NCI-H2196 (cell line): ENCODE results near the gene ALLC.

Experiments
- DNase-seq: peaks from one replicate; lab custom pipeline; 2025; ENCODE audit not compliant: unreplicated experiment; lab: John Stamatoyannopoulos, UW

Gene ALLC

GRCh38 chr2:3709225-3709624 lies 51.2 kb downstream of the ALLC start:
- DNase-seq, result no peak

GRCh38 chr2:3712424-3712823 lies 54.4 kb downstream of the ALLC start:
- no peak for DNase-seq

DNA sequence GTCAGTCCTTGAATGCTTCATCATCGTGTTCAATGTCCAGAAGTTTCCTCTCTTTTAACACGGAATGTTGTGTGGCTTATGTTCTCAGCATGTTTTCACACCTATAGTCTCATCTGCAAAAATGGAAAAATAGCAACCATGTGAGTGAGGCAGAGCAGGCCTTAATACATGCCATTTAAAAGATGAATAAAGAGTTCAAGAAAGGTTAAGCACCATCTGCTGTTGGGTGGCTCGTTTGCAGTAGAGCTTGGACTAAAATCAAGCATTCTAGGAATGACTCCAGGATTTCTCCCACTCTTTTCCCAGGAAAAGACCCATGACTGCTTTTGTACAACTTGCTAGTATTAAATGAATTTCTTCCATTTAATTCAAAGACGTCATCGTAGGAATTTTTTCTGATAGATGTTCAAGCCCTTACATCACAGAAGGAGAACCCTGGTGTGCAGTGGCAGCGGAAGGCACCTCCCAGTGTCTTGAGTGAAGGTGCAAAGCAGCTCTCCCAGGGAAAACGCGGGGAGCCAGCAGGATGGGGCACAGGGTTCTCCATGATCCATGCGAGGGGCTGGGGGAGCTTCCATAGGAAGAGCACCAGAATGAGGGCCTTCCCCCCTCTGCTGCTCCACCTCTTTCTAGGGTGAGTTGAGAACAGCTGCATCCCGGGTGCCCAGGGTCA lies 55.0 kb downstream of the ALLC start:
- no peak for DNase-seq

DNA sequence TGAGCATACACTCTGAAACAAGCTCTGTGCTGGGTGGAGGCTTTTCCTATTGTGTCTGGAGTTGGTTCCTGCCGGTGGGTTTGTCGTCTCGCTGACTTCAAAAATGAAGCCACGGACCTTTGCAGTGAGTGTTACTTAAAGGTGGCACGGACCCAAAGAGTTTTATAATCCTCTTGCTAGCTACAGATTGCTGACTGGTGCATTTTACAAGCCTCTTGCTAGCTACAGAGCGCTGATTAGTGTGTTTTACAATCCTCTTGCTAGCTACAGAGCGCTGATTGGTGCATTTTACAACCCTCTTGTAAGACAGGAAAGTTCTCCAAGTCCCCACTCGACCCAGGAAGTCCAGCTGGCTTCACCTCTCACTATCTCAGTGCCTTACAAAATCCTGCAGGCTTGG lies 60.7 kb downstream of the ALLC start:
- no peak for DNase-seq

DNA sequence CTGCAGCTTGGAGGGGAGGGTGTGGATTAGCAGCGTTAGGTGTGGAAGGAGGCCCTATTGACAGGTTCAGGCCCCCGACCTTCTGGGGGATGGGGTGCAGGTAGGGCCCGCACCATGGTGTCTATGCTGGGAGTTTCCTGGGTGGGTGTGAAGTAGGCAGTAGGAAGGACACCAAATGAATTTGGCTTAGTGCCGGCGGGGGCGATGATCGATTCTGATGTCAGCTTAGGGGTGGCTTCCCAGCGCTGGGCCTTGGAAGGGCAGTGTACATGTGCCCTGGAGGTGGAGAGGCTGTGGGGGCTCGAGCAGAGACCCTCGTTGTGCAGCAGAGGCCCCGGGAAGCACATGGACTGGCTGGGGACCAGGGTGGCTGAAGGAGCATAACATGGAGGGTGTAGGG lies 67.0 kb downstream of the ALLC start:
- DNase-seq, result no peak

DNA sequence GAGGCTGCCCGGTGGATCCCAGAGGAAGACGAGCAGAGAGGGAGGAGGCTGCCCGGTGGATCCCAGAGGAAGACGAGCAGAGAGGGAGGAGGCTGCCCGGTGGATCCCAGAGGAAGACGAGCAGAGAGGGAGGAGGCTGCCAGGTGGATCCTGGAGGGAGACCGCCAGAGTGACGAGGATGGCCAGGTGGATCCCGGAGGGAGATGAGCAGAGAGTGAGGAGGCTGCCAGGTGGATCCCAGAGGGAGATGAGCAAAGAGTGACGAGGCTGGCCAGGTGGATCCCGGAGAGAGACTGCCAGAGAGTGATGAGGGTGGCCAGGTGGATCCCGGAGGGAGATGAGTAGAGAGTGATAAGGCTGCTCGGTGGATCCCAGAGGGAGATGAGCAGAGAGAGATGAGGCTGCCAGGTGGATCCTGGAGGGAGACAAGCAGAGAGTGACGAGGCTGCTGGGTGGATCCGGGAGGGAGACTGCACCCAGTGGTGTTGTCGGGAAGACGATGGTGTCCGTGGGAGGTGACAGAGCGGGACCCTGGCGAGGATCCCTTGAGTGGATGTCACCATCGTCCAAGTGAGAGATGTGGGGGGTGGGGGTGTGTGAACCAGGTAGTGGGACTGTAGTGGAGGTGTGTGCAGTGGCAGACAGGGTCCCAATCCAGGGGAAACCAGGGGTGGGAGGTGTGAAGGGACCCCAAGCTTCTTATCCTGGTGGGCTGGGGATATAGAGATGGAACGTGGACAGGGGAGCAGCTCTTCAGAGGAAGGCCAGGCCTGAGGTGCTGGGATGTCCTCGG lies 67.7 kb downstream of the ALLC start:
- DNase-seq, result no peak

- DNase-seq, result no peak
Observed at GRCh38 chr2:3726511-3726910, 68.5 kb downstream of the ALLC start.

- no peak for DNase-seq
Observed at GRCh38 chr2:3727397-3728045, 69.5 kb downstream of the ALLC start.

DNA sequence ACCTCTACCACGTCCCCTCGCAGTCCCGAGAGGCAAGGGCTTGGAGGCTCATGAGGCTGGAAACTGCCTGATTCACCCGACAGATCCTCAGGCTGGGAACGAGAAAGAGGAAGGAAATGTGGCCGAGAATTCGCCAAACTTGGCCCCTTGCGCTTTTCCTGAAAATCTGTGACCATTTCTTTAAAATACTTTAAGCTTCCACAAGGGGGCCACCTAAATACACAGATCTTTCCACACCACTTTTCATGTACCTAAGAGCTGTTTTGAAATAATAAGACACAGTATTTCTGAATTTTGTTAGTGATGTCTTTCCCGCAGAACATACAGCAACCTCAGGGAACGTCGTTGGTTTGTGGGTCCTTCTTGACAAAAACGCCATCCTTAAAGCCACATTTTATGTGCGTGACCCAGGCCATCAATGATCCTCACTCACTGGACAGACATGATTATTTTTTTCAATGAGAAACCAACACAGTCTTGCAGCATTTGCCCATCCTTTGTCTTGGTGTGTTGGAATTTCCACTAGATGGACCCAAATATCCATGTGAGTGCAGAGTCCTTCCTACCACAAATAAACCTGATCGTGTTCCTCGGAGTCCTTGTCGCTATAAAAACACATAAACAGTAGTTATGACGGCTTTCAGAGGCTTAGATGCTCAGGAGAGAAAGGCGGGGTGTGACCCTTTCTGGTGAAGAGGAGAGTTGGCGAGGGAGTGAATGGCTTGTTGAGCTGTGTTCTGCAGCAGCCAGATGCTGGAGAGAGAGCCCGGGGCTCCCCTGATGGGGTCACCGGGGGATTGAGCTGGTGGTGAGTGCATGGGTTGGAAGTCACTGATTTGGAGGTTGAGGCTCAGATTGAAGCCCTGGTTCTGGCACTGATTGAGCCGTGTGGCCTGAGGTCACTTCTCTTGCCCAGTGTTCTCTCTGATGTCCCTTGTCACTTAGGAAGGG lies 70.4 kb downstream of the ALLC start:
- DNase-seq, result peak; percentile 24

- DNase-seq, result no peak
Observed at GRCh38 chr2:3729055-3729448, 71.1 kb downstream of the ALLC start.

DNA sequence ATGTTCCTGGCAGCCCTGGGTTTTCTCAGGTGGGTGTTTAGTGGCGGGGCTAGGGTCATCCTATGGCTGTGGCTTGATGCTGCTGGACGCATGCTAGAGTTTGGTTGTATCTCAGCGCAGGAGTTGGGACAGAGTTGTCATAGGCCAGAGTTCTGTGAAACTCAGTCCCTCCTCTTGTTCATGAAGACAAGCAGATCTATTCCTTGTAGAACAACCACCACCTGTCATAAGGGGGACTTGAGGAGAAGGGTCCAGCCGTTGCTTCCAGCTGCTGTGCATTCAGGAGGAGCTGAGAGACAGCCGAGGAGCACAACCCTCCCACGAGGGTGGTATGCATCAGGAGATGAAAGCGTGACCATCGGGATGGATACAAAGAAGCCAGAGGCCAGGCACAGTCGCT lies 71.8 kb downstream of the ALLC start:
- no peak for DNase-seq

- no peak for DNase-seq
Observed at GRCh38 chr2:3730646-3731045, 72.6 kb downstream of the ALLC start.

DNA sequence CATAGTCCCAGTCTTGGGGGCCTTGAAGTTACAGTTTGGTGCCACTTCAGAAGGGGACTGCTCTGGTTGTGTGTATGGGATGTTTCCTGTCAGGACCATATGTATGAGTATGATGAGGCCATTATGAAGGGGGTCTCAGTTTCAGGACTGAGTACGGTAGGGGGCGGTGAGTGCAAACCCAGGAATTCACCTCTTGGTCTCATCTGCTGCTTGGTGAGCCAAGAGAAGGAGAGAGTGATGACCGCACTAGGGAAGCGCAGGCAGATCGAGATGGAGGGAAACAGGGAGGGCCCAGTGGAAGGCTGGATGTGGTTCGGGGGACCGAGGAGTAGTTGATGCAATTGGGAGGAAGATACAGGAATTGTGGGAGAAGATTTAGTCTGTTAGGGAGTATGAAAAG lies 73.8 kb downstream of the ALLC start:
- no peak for DNase-seq

DNA sequence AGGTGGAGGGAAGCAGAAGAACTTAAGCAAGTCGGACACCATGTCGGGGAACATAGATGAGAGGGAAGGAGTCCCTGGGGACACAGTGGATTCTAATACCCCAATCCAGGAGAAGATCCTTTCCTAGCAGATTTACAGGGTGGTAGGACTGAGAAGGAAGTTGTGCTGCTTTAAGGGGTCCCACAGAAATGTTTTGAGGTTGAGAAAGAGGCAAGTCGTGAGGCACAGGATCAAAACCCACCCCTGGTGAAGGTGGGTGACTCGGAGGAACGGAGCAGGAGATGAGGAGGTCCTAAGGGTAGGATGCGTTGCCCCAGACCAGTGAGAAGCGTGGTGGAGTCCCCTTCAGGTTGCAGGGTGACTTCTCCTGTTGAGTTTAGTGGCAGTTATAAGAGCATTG lies 78.1 kb downstream of the ALLC start:
- no peak for DNase-seq

DNA sequence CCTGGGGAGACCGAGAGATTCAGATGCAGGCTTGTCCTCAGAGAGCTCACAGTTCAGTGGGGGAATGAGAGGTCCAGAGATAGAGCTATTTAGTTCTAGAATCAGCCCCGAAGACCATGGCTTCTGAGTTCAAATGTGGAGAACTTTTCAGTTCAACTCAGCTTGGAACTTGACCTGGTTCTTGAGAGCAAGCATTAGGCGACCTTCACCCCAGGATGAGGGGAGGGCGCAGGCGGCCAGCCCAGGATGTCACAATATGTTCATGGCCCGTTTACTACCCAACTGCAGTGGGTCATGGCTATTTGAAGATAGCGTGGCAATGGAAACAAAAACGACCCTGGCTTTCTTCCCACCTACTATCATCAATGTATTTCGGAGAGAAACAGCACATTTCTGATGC lies 79.1 kb downstream of the ALLC start:
- DNase-seq, result no peak

GRCh38 chr2:3738454-3738853 lies 80.5 kb downstream of the ALLC start:
- no peak for DNase-seq

DNA sequence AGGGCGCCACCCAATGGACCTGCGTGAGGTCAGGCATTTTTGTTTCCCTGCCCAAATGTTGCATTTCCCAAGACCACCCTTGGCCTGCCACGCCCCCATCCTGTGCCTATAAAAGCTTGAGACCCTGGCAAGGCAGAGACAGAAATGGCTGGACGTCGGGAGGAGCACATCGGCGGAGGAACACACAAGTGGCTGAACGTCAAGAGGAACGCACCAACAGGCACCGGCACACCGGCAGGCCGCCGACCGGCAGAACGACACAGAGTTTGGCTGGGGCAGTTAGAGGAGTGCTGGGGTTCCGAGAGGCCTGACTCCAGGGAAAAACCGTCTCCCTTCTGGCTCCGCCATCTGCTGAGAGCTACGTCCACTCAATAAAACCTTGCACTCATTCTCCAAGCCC lies 81.3 kb downstream of the ALLC start:
- DNase-seq, result no peak

DNA sequence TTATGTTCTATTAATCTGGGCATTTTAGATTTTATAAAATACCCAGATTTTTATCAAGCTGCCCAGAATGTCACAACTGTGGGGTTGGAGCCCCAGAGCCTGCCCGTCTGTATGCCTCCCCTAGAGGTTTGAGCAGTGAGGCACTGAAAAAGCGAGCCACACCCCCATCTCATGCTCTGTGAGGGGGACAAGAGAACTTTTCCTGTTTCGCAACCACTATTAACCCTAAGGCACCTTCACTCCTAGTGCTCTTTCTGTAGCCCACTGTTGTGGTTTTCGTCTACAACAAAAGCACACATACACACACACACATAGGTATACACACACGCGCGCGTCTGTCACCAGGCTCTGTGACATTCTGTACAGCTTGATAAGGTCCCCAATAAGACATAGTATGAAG lies 83.4 kb downstream of the ALLC start:
- DNase-seq, result no peak

- DNase-seq, result no peak
Observed at GRCh38 chr2:3741867-3742602, 84.0 kb downstream of the ALLC start.

DNA sequence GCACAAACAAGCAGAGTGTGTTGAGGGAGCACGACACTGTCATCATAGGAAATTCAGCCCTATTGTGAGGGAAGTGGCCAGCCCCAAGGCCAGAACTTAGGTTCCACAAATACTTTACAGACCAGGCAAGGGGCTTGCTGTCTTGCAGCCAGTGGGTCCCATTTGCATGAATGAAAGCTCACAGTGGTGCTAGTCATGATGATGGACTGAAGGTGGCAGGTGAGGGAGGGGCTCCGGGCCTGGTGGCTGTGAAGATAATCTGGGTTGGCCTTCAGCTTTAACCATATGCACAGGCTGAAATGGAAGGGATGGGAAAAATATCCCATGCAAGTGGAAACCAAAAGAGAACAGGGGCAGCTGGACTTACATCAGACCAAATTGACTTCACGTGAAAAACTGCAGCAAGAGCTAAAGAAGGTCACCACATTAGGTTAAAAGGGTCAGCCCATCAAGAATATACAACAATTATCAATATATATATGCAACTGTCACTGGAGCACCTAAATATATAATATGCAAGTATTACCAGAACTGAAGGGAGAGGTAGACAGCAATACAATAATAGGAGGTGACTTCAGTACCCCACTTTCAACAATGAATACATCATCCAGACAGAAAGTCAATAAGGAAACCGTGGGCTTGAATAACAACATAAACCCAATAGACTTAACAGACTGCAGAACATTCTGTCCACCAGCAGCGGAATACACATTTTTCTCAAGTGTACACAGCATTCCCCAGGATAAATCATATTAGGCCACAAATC lies 84.9 kb downstream of the ALLC start:
- no peak for DNase-seq
